GM12878 (cell line): ENCODE results near the gene SFTPB. TPM values are rescaled to one million over a fixed set of nuclear protein-coding genes. Genes with fewer than 3 reads are reported as not detected.

ENCODE experiments used
- ATAC-seq: fragments of 200-7000 bp; cut with Tn5 transposase; 3 replicates; pipeline ENCODE4 v1.9.1; 2020; ENCODE audit warnings: mild to moderate bottlenecking, moderate library complexity
- BruUV-seq: library from RNA; stranded (reverse); fragments of 400-500 nt; replicated peaks from 2 replicates; lab custom pipeline; 2021; lab: Mats Ljungman, UMichigan
- CTCF ChIA-PET: fragments of 300-600 bp; sonication (Branson Sonifier 250); formaldehyde crosslinking; extraction: SDS; loops from one replicate; lab custom pipeline; 2021; ENCODE audit warnings: inconsistent platforms; lab: Yijun Ruan, JAX
- POLR2A ChIA-PET: fragments of 350-600 bp; formaldehyde crosslinking; extraction: SDS; loops from one replicate; lab custom pipeline; 2021; ENCODE audit warnings: inconsistent platforms; lab: Charles Lee
- RAD21 ChIA-PET: fragments of 300-600 bp; sonication (Branson Sonifier 250); formaldehyde crosslinking; loops from one replicate; lab custom pipeline; 2023; ENCODE audit warnings: antibody characterized with exemption; ENCODE audit not compliant: unreplicated experiment; lab: Charles Lee
- SMC1A ChIA-PET: fragments of 300-600 bp; sonication (Branson Sonifier 250); formaldehyde crosslinking; loops from one replicate; lab custom pipeline; 2023; ENCODE audit not compliant: unreplicated experiment, uncharacterized antibody; lab: Charles Lee
- DNase-seq: peaks from one replicate; pipeline ENCODE4 v3.0.0-alpha.2; 2011; ENCODE audit warnings: low read depth, low spot score
- FAIRE-seq: peaks from 3 replicates; lab custom pipeline; 2011; peaks lifted over from hg19 to GRCh38; lab: Jason Lieb, UNC
- H2AFZ ChIP-seq: 2 replicates; pipeline ENCODE4 v1.6.0; 2011; ENCODE audit warnings: low read depth, low read length, control low read depth; ENCODE audit not compliant: control insufficient read depth
- H3K27ac ChIP-seq: 2 replicates; pipeline ENCODE4 v1.5.1; 2011; ENCODE audit warnings: control low read depth; ENCODE audit not compliant: control insufficient read depth, insufficient read depth
- H3K27me3 ChIP-seq, 2 experiments: replicated peaks in 1 of 2; 2 replicates each; pipeline versions ENCODE4 v1.6.0 to v1.6.1; 2011; ENCODE audit warnings: low read length in 1 of 2; ENCODE audit not compliant: control insufficient read depth in 2 of 2, insufficient read depth in 2 of 2
- H3K36me3 ChIP-seq, 2 experiments: 2 replicates each; pipeline ENCODE4 v1.5.1; 2011; ENCODE audit warnings: low read length in 1 of 2; ENCODE audit not compliant: control insufficient read depth in 2 of 2, insufficient read depth in 2 of 2
- H3K4me1 ChIP-seq: 2 replicates; pipeline ENCODE4 v1.6.1; 2011; ENCODE audit warnings: mild to moderate bottlenecking, low read length, moderate library complexity, mixed read lengths; ENCODE audit not compliant: control insufficient read depth, insufficient read depth
- H3K4me2 ChIP-seq: 2 replicates; pipeline ENCODE4 v1.6.0; 2011; ENCODE audit warnings: control low read depth; ENCODE audit not compliant: control insufficient read depth, insufficient read depth
- H3K4me3 ChIP-seq: fragments of 200-600 bp; sonication (generic); 2 replicates; pipeline ENCODE4 v1.5.1; 2016
- H3K79me2 ChIP-seq: 2 replicates; pipeline ENCODE4 v1.6.0; 2011; ENCODE audit warnings: low read length; ENCODE audit not compliant: control insufficient read depth, insufficient read depth
- H3K9ac ChIP-seq: 2 replicates; pipeline ENCODE4 v1.8.0; 2011; ENCODE audit warnings: low read length, control low read depth, mixed read lengths; ENCODE audit not compliant: control insufficient read depth, insufficient read depth
- H3K9me3 ChIP-seq: replicated peaks from 3 replicates; pipeline ENCODE4 v1.5.1; 2011; ENCODE audit warnings: mild to moderate bottlenecking, low read length; ENCODE audit not compliant: control insufficient read depth, insufficient read depth
- H4K20me1 ChIP-seq: 2 replicates; pipeline ENCODE4 v1.6.0; 2011; ENCODE audit not compliant: control insufficient read depth, insufficient read depth
- ASH2L ChIP-seq: fragments of 300-600, 200-600 bp; sonication (generic); IDR thresholded peaks from 2 replicates; pipeline ENCODE4 v1.6.1; 2017; ENCODE audit warnings: low read depth, mild to moderate bottlenecking, borderline replicate concordance
- ATF7 ChIP-seq: fragments of 450-650 bp; IDR thresholded peaks from 2 replicates; pipeline ENCODE4 v1.6.1; 2016; ENCODE audit warnings: low read depth, mild to moderate bottlenecking
- BCL3 ChIP-seq: IDR thresholded peaks from 2 replicates; pipeline ENCODE4 v1.6.1; 2011; ENCODE audit warnings: borderline replicate concordance, low read depth, mild to moderate bottlenecking, moderate library complexity, low read length; ENCODE audit not compliant: insufficient read depth, poor library complexity, severe bottlenecking
- CEBPB ChIP-seq, 2 experiments: fragments of 150-350 bp in 1 of 2; IDR thresholded peaks; 2 replicates each; pipeline ENCODE4 v1.6.1; 2012 to 2014; ENCODE audit warnings: low read depth in 2 of 2, low read length in 2 of 2, borderline replicate concordance in 1 of 2, inconsistent platforms in 1 of 2
- CHD1 ChIP-seq: IDR thresholded peaks from 2 replicates; pipeline ENCODE4 v1.6.1; 2012; ENCODE audit warnings: low read depth, low read length, improper control_type of control experiment
- CREM ChIP-seq: IDR thresholded peaks from 2 replicates; pipeline ENCODE4 v1.6.1; 2014; ENCODE audit warnings: antibody characterized with exemption, low read depth
- EED ChIP-seq: sonication (generic); IDR thresholded peaks from 2 replicates; pipeline ENCODE4 v1.6.1; 2016; ENCODE audit warnings: antibody characterized with exemption, low read depth
- ESRRA ChIP-seq: IDR thresholded peaks from 2 replicates; pipeline ENCODE4 v1.6.1; 2012; ENCODE audit warnings: mild to moderate bottlenecking, low read length, improper control_type of control experiment
- GATAD2B ChIP-seq: fragments of 450-650 bp; conservative IDR thresholded peaks from 2 replicates; pipeline ENCODE4 v1.6.1; 2017; ENCODE audit warnings: low read depth, mild to moderate bottlenecking, moderate library complexity
- HCFC1 ChIP-seq: fragments of 150-350 bp; IDR thresholded peaks from 2 replicates; pipeline ENCODE4 v1.6.1; 2014; ENCODE audit warnings: low read length
- JUNB ChIP-seq: IDR thresholded peaks from 2 replicates; pipeline ENCODE4 v1.6.1; 2016; ENCODE audit warnings: antibody characterized with exemption, mild to moderate bottlenecking
- NFXL1 ChIP-seq: fragments of 450-650 bp; IDR thresholded peaks from 2 replicates; pipeline ENCODE4 v1.6.1; 2017; ENCODE audit warnings: antibody characterized with exemption, mild to moderate bottlenecking, borderline replicate concordance
- PML ChIP-seq: IDR thresholded peaks from 2 replicates; pipeline ENCODE4 v1.6.1; 2012; ENCODE audit warnings: low read length, inconsistent platforms
- POLR2AphosphoS2 ChIP-seq: IDR thresholded peaks from 2 replicates; pipeline ENCODE4 v1.6.1; 2011; ENCODE audit warnings: low read depth, mild to moderate bottlenecking, low read length, improper control_type of control experiment, moderate library complexity
- SMAD5 ChIP-seq: IDR thresholded peaks from 2 replicates; pipeline ENCODE4 v1.6.1; 2016; ENCODE audit warnings: antibody characterized with exemption, low read depth
- SREBF1 ChIP-seq: IDR thresholded peaks from 2 replicates; pipeline ENCODE4 v1.6.1; 2012; ENCODE audit warnings: mild to moderate bottlenecking, low read length
- TARDBP ChIP-seq: IDR thresholded peaks from 2 replicates; pipeline ENCODE4 v1.6.1; 2016; ENCODE audit warnings: borderline replicate concordance
- TCF12 ChIP-seq: IDR thresholded peaks from 2 replicates; pipeline ENCODE4 v1.6.1; 2011; ENCODE audit warnings: low read depth, mild to moderate bottlenecking, low read length
- ZNF274 ChIP-seq: IDR thresholded peaks from one replicate; pipeline ENCODE4 v1.8.0; 2011; ENCODE audit not compliant: insufficient read length, insufficient read depth
- WGBS: methylation state at CpG from one replicate; pipeline ENCODE4 v1.1.6; 2016; ENCODE audit warnings: low lambda C conversion rate; ENCODE audit not compliant: insufficient replicate concordance, insufficient coverage; ENCODE audit errors: missing lambda C conversion rate; 5-methylcytosine and 5-hydroxymethylcytosine counted together
- in situ Hi-C: fragments of 300-500 bp; cut with MboI; formaldehyde crosslinking; loops from 9 replicates; pipeline ENCODE4 v1.14.3; 2018; ENCODE audit warnings: mixed read lengths
- intact Hi-C: fragments of 100-400 bp; cut with micrococcal nuclease; formaldehyde crosslinking; loops from one replicate; pipeline ENCODE4 v1.14.2; 2022; ENCODE audit not compliant: unreplicated experiment
- polyA plus RNA-seq, 11 experiments: library from polyadenylated mRNA; depleted of rRNA in 4 of 11; unstranded in 6 of 11; stranded (reverse) in 5 of 11; fragments of >200 nt; fragmentation: Nextera tagmentation in 4 of 11; fragmentation: Illumina TruSeq in 1 of 11; extraction: Ambion mirVana in 4 of 11; extraction: Trizol in 1 of 11; gene quantifications; 1 replicate in 1 of 11; 2 replicates in 10 of 11; pipeline versions ENCODE4 v1.2.1 to v1.2.3, GENCODE V29; 2011 to 2016; ENCODE audit warnings: inconsistent platforms in 2 of 11, missing spikeins in 2 of 11, low read depth in 1 of 11
- total RNA-seq, 4 experiments: library from RNA; depleted of rRNA in 3 of 4; stranded (reverse); fragments of >200 nt in 3 of 4; fragmentation: Illumina TruSeq in 1 of 4; extraction: Trizol in 1 of 4; gene quantifications; 2 replicates each; pipeline versions ENCODE4 v1.2.1 to v1.2.3, GENCODE V29; 2013 to 2021

Gene SFTPB
- total and polyA plus RNA-seq, 10 of the 15 experiments (the other 5 are each of a cell fraction or from before 2014, with no cell fraction given): 0.02 to 5.3 TPM; not detected in 8

DNA sequence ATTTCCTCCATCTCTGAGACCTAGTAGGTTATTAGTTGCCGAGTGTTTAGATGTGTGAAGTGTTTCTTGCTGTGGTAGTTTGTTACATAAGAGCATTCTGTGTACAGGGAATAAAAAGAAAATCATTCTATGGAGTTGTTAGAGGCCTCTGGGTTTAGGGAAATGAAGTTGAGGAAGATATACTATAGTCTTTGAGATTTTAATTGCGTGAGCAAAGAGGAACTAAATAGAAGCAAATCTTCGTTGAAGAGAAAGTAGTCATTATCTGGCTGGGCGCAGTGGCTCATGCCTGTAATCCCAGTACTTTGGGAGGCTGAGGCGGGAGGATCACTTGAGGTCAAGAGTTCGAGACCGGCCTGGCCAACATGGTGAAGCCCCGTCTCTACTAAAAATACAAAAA is 33.0 kb downstream of the SFTPB start:
- FAIRE-seq (no peak), ATAC-seq (no peak), DNase-seq (no peak)
- WGBS: 90% methylated on average over 8 of the region's 8 CpGs
- Histone ChIP-seq H3K36me3 (peaks cover 24 to 38% of the 10 kb centered on the region in 2 experiments), H2AFZ (no peak overlapping the region), H3K27ac (no peak overlapping the region), H3K79me2 (no peaks in the 10 kb centered on the region), H4K20me1 (no peaks in the 10 kb centered on the region), H3K4me1 (no peaks in the 10 kb centered on the region), H3K27me3 (no peaks in the 10 kb centered on the region), H3K9me3 (no peaks in the 10 kb centered on the region), H3K9ac (no peak overlapping the region), H3K4me3 (no peak overlapping the region), H3K4me2 (no peak overlapping the region)
- TF ChIP-seq TARDBP (no peak), CEBPB (IDR thresholded peaks at IDR 0.05; ENCODE audit: borderline replicate concordance in 1 of 2, low read depth in 2 of 2, low read length in 2 of 2) (no peak)
- RAD21 ChIA-PET: interaction anchor here (0.9 to 3.4 kb wide), 2 partner anchors 13 to 70 kb away, joined by 3 to 20 read pairs; no protein-coding TSS in a partner anchor
- SMC1A ChIA-PET: interaction anchor here (0.7 to 3.4 kb wide), 7 partner anchors 13 to 215 kb away, joined by 3 to 71 read pairs (median 3); no protein-coding TSS in a partner anchor
- in situ Hi-C loops (loop anchor here (5.0 kb wide), 1 partner anchor 72 kb away; no protein-coding TSS in a partner anchor), intact Hi-C loops (loop anchor here (5.0 kb wide), 2 partner anchors 87 to 177 kb away; no protein-coding TSS in a partner anchor)
- CTCF ChIA-PET: interaction anchor here (0.6 to 5.2 kb wide), 6 partner anchors 21 to 609 kb away, joined by 3 to 162 read pairs (median 14); no protein-coding TSS in a partner anchor
- BruUV-seq: no TSS peak
- POLR2A ChIA-PET: no interaction called here

- BruUV-seq: no TSS peak
- H3K36me3 ChIP-seq: peaks cover 9 to 35% of the 10 kb centered on the region in 2 experiments
- ChIA-PET SMC1A (no interaction called here), POLR2A (interaction anchor here (0.6 to 1.2 kb wide), 5 partner anchors 12 to 304 kb away, joined by 3 to 6 read pairs (median 4); partner anchors contain the start of gene GNLY), RAD21 (interaction anchor here (0.7 to 1.1 kb wide), 2 partner anchors 75 to 212 kb away, joined by 3 read pairs; no protein-coding TSS in a partner anchor), CTCF (interaction anchor here (1.3 to 1.7 kb wide), 2 partner anchors 38 to 77 kb away, joined by 3 read pairs; no protein-coding TSS in a partner anchor)
- H3K27ac ChIP-seq: no peak overlapping the region
- FAIRE-seq: no peak
- H2AFZ ChIP-seq: no peak overlapping the region
- TF ChIP-seq EED (no peak), ESRRA (no peak), TCF12 (no peak), POLR2AphosphoS2 (no peak), GATAD2B (no peak), ASH2L (no peak), JUNB (no peak), CREM (no peak), SREBF1 (no peak), CHD1 (no peak), HCFC1 (no peak), PML (no peak), ZNF274 (no peak), BCL3 (no peak), ATF7 (no peak), NFXL1 (no peak), SMAD5 (no peak)
- H3K27me3 ChIP-seq: no peaks in the 10 kb centered on the region
- no peak for DNase-seq
- no peaks in the 10 kb centered on the region for H4K20me1 ChIP-seq
- no peak overlapping the region for H3K4me3 ChIP-seq
- no peak overlapping the region for H3K4me2 ChIP-seq
- WGBS: 68% methylated on average over 2 of the region's 3 CpGs
- no peaks in the 10 kb centered on the region for H3K9me3 ChIP-seq
- H3K4me1 ChIP-seq: no peaks in the 10 kb centered on the region
- intact Hi-C loops: no loop called here
- no peaks in the 10 kb centered on the region for H3K79me2 ChIP-seq
- in situ Hi-C loops: no loop called here
- ATAC-seq: no peak
- no peak overlapping the region for H3K9ac ChIP-seq
Observed at GRCh38 chr2:85631316-85631715, 36.7 kb downstream of the SFTPB start.
